NCI-H1694 (cell line): ENCODE data around the gene PARP1.

Experiments used
- DNase-seq: peaks from one replicate; lab custom pipeline; 2025; lab: John Stamatoyannopoulos, UW

The PARP1 gene

DNA sequence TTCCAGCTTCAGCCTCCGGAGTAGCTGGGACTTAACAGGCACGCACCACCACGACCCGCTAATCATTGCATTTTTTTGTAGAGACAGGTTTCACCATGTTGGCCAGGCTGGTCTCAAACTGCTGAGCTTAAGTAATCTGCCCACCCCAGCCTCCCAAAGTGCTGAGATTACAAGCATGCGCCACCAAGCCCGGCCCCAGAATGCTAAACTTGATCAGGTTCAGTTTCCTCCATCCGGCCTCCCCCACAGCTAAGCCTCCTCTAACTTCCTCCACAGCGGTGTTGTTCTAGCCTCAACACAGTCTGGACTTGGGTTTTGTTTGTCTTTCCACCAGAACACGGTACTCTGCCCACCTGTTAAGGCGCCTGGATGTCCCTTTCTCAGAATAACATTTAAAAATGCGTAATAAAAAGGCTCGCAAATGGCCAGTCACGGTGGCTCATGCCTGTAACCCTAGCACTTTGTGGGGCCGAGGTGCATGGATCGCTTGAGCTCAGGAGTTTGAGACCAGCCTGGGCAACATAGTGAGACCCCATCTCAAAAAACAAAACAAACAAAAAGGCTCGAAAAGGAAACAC lies 2.4 kb downstream of the PARP1 start:
- DNase-seq: no peak

- no peak for DNase-seq
Measured at GRCh38 chr1:226404904-226405222, 3.0 kb downstream of the PARP1 start.

DNA sequence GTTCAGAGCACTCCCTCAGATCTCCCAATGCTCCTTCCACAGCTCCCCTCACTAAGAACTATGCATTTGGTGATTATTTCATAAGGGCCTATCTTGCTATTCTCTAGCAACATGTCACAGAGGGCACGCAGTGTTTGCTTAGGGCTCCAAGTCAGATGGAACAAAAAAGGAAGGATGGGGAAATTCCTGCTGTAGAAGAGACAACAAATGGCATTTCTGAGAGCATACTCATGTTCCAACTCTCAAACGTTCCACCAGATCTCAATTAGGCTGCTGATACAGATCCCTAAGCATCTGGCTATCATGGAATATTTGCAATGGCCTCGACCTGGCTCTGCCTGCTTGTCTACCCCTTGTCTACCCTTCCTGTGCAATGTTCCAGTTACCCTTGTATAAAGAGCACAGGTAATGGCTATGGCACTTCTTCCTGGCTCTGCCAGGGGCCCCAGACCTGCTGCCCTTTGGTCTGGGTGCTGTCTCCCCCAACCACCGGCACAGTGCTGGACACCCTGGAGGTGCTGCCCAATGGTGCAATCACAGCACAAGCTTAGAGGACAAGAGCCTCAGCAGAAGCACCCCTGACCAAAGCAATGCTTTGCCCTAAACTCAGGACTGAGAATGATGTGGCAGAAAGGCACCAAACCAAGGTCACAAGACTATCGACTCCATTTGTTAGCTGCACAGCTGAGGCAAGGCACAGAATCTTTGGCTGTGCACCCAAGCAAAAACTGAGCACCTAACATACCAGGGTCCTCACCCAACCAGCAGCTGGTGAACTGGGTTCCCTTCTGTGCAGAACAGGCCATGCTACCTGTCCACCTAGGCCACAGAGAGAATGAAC lies 3.6 kb downstream of the PARP1 start:
- no peak for DNase-seq

GRCh38 chr1:226403201-226404034 lies 4.5 kb downstream of the PARP1 start:
- DNase-seq: no peak

GRCh38 chr1:226402739-226403165 lies 5.1 kb downstream of the PARP1 start:
- no peak for DNase-seq

DNA sequence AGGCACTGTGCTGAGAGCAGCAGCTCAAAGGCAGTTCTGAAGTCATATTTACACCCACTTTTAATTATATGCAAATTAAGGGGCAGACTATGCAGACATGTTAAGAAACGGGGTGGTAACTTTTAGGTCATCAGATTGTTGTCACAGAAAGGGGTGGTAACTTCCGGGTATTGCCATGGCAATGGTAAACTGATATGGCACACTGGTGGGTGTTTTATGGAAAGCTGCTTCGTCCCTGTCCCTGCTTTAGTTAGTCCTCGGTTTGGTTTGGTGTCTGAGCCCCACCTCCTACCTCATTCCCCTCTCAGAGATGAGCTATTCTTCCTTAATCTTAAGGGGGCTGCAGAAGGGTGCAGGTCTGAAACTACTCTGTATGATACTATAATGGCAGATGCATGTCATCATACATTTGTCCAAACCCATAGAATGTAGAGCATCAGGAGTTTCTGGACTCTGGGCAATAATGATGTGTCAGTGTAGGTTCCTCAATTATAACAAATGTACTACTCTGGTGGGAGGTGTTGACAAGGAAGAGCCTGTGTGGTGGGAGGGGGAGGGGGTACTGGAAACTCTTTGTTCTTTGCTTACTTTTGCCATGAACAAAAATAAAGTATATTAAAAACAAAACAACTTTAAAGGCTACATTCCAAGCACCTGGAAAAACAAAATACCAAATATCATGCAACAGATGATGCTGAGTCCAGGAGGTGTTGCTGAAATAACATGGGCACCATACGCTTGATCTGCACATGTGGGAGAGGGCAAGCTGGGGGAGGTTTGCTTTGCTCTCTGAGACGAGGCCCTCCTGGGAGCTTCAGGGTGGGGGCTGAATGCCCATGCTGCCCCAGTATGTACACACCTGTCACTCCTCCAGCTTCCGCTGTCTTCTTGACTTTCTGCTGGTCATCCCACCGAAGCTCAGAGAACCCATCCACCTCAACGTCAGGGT lies 6.3 kb downstream of the PARP1 start:
- DNase-seq: no peak

DNA sequence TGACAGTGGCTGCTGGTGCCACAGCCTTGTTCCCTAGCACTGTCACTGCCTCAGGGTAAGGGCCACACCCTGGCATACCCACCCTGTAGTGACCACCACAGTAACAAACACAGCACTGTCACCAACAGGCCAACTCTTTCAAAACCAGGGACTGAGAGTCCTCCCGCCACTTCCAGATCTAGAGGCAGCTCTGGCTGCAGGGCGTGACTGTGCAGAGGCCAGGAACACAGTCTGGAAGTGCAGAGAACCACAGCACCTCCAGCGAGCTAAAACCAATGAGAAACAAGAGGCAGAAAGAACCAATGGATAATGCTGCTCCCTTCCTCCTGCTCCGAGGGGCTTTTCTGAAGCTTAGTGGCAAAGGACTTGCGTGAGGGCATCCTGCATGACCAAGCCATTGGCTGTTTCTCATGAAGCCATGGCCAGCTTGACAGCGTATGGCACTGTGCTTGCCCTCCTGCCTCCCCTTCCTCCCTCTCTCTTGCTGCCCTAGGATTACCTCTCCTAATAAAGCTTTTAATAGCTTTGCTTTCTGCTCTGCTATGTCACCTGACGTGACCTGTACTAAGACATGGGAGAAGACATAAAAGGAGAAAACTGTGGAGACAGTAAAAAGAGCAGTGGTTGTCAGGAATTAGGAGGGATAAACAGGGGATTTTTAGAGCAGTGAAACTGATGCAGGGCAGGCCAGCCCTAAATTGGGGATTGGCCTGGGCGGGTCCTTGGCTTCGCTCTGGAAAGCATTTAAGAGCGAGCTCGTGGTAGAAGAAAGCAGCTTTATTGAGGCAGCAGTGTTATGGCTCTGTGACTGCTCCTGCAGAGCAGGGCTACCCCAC lies 7.2 kb downstream of the PARP1 start:
- DNase-seq: no peak

GRCh38 chr1:226397955-226398636 lies 9.8 kb downstream of the PARP1 start:
- DNase-seq: no peak

- DNase-seq: no peak
Measured at GRCh38 chr1:226397011-226397926, 10.6 kb downstream of the PARP1 start.

- DNase-seq: no peak
Measured at GRCh38 chr1:226395753-226396152, 12.1 kb downstream of the PARP1 start.

DNA sequence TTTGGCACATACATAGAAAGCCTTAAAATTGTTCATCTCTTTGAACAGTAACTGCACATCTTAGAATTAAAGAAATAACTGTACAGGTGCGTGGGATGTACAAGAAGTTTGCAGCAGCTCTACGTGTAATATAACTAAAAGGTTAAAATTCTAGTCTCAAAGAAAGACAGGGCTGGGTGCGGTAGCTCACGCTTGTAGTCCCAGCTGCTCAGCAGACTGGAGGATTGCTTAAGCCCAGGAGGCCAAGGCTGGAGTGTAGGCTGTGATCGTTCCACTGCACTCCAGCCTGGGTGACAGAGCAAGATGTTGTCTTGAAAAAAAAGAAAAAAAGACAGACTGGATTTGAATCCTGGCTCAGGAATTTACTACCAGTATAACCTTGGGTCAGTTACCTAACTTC lies 13.4 kb downstream of the PARP1 start:
- DNase-seq: no peak

GRCh38 chr1:226390681-226391080 lies 17.2 kb downstream of the PARP1 start:
- no peak for DNase-seq

- no peak for DNase-seq
Measured at GRCh38 chr1:226388131-226388530, 19.8 kb downstream of the PARP1 start.

GRCh38 chr1:226384717-226385116 lies 23.2 kb downstream of the PARP1 start:
- DNase-seq: no peak

DNA sequence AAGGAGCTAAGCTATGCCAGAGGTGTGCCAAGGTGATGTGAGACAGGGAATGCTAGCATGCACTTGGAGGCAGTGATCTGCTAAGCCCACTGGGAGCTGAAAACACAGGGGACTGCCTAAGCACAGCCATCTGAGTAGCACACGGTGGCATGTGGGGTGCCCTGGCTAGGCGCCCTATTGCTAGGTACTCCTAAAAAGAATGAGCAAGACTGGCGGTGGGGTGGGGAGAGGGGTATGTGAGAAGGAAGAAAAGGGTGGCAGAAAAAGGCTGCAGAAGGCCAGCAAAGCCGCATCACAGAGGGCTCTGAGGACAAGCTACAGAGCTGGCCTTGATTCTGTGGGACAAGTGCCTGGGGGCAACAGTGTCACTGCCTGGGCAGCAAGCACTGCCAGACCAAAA lies 23.9 kb downstream of the PARP1 start:
- DNase-seq: no peak

GRCh38 chr1:226382030-226382429 lies 25.9 kb downstream of the PARP1 start:
- no peak for DNase-seq

GRCh38 chr1:226381226-226381998 lies 26.5 kb downstream of the PARP1 start:
- no peak for DNase-seq

DNA sequence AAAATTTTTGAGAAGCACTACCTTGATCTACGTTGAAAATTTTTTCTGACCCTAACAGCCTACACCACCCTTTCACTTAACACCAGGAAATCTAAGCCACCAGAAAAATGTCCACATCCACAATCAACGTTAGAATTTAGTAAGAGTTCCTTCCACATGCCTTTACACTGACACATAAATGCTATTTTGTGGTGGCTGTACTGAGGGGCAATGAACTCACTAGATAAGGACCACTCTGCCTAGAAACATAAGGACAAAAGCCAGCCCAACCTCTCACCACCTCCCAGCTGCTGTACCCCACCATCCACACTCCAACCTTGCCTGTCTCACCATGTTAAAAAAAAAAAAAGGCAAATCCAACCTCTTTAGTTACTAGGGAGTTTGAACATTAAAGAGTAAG lies 29.8 kb downstream of the PARP1 start:
- no peak for DNase-seq
